K562 (cell line): ENCODE results near the gene PTRH1. TPM values are rescaled to one million over a fixed set of nuclear protein-coding genes. Genes with fewer than 3 reads are reported as not detected.

Experiments
- CHD1 ChIP-seq: fragments of 200-600 bp; sonication (generic); IDR thresholded peaks from one replicate; pipeline ENCODE4 v1.6.1; 2012; ENCODE audit warnings: mild to moderate bottlenecking, moderate library complexity, low read length, inconsistent platforms
- EGR1 ChIP-seq: fragments of 450-650 bp; conservative IDR thresholded peaks from 2 replicates; pipeline ENCODE4 v1.6.1; 2017; ENCODE audit warnings: mild to moderate bottlenecking
- EZH2 ChIP-seq: IDR thresholded peaks from 2 replicates; pipeline ENCODE4 v1.6.1; 2012; ENCODE audit warnings: low read depth, mild to moderate bottlenecking, inconsistent platforms, low read length, borderline replicate concordance
- NR3C1 ChIP-seq: sonication (generic); formaldehyde crosslinking; IDR thresholded peaks from 2 replicates; pipeline ENCODE4 v1.8.1; 2022; ENCODE audit warnings: missing genetic modification reagents
- RFX7 ChIP-seq: fragments of 250-450 bp; sonication (Bioruptor Pico); IDR thresholded peaks from 2 replicates; pipeline ENCODE4 v1.5.1; 2021; ENCODE audit warnings: mild to moderate bottlenecking
- SLC30A9 ChIP-seq: fragments of 250-450 bp; sonication (Bioruptor Pico); IDR thresholded peaks from 2 replicates; pipeline ENCODE4 v1.8.0; 2022; ENCODE audit warnings: mild to moderate bottlenecking, moderate library complexity
- TRIM24 ChIP-seq, 2 experiments: fragments of 450-650 bp; IDR thresholded peaks; 2 replicates each; pipeline ENCODE4 v1.6.1; 2016
- TRIM28 ChIP-seq: fragments of 450-650 bp; IDR thresholded peaks from 2 replicates; pipeline ENCODE4 v1.6.1; 2017
- ZNF551 ChIP-seq: fragments of 250-450 bp; sonication (Bioruptor Pico); IDR thresholded peaks from 2 replicates; pipeline ENCODE4 v1.5.0; 2021; ENCODE audit warnings: mild to moderate bottlenecking, moderate library complexity
- polyA plus RNA-seq, 8 experiments: library from polyadenylated mRNA; depleted of rRNA in 4 of 8; stranded (reverse) in 5 of 8; unstranded in 3 of 8; fragments of >200 nt; fragmentation: Nextera tagmentation in 2 of 8; fragmentation: Illumina TruSeq in 1 of 8; extraction: Ambion mirVana in 2 of 8; extraction: Trizol in 1 of 8; gene quantifications; 2 replicates each; pipeline versions ENCODE4 v1.2.1 to v1.2.3, GENCODE V29; 2011 to 2014; ENCODE audit warnings: inconsistent platforms in 1 of 8, missing spikeins in 1 of 8
- total RNA-seq, 7 experiments: library from RNA; depleted of rRNA in 6 of 7; stranded (reverse); fragments of >200 nt in 6 of 7; fragmentation: Illumina TruSeq in 2 of 7; extraction: Trizol in 2 of 7; gene quantifications; 2 replicates each; pipeline versions ENCODE4 v1.2.1 to v1.2.3, GENCODE V29; 2011 to 2021; ENCODE audit warnings: low replicate concordance in 1 of 7
- TF ChIP-seq, protein P1 (sequence below), 2 experiments: IDR thresholded peaks in 1 of 2; conservative IDR thresholded peaks in 1 of 2; 2 replicates each; pipeline ENCODE4 v1.6.1; 2016; ENCODE audit warnings: low read depth in 2 of 2, mild to moderate bottlenecking in 1 of 2, missing compliant biosample characterization in 1 of 2, missing genetic modification characterization in 1 of 2, moderate library complexity in 1 of 2
- TF ChIP-seq, protein P2 (sequence below): fragments of 450-650 bp; IDR thresholded peaks from 2 replicates; pipeline ENCODE4 v1.6.1; 2016; ENCODE audit warnings: low read depth, mild to moderate bottlenecking, moderate library complexity
- TF ChIP-seq, protein P3 (sequence below): sonication (generic); IDR thresholded peaks from 2 replicates; pipeline ENCODE4 v1.6.1; 2016
- TF ChIP-seq, protein P4 (sequence below): fragments of 250-450 bp; sonication (Bioruptor Pico); IDR thresholded peaks from 2 replicates; pipeline ENCODE4 v1.4.0; 2020; ENCODE audit warnings: mild to moderate bottlenecking, moderate library complexity
- TF ChIP-seq, protein P5 (sequence below), 2 experiments: fragments of 150-350 bp in 1 of 2; IDR thresholded peaks; 2 replicates each; pipeline ENCODE4 v1.6.1; 2012 to 2016; ENCODE audit warnings: low read depth in 2 of 2, low read length in 2 of 2, mild to moderate bottlenecking in 1 of 2, moderate library complexity in 1 of 2

PTRH1 gene
- total and polyA plus RNA-seq, 9 of the 15 experiments (the other 6 are each of a cell fraction or from before 2014, with no cell fraction given): 0.63 to 43.1 (median 5.7) TPM

DNA sequence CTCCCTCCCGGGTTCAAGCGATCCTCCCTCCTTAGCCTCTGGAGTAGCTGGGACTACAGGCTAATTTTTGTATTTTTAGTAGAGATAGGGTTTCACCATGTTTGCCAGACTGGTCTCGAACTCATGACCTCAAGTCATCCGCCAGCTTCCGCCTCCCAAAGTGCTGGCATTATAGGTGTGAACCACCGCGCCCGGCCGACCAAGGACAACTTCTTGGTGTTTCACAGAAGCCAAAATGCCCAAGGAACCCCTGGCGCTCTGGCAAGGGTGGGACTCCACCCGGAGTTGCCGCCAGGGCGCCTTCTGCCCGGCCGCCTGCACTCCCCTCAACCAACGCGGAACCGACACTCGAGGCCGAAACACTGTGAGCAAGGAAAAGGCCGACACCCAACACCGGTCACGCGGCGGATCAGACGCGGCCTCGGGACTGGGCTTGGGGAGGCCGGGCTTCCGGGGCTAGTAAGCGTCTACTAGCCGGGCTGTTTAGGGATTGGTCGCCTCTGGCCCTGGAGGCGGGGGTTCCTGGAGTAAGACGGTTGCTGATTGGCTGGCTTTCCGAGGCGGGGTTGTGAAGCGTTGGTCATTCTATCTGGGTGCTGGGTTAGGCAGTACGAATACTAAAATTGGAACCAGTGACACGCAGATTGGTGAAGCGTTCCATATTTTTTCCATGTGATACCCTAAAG, 16.3 kb downstream of the PTRH1 start (continued):
- TF ChIP-seq RFX7 (CRISPR knock-in tag) (no peak), EGR1 (no peak), TRIM28 (no peak), TRIM24 (IDR thresholded peaks at IDR 0.05) (no peak), ZNF551 (CRISPR knock-in tag) (no peak), EZH2 (no peak), NR3C1 (CRISPR knock-in tag) (peak; percentile 79), CHD1 (no peak), SLC30A9 (no peak)
- TF ChIP-seq, protein P1, sequence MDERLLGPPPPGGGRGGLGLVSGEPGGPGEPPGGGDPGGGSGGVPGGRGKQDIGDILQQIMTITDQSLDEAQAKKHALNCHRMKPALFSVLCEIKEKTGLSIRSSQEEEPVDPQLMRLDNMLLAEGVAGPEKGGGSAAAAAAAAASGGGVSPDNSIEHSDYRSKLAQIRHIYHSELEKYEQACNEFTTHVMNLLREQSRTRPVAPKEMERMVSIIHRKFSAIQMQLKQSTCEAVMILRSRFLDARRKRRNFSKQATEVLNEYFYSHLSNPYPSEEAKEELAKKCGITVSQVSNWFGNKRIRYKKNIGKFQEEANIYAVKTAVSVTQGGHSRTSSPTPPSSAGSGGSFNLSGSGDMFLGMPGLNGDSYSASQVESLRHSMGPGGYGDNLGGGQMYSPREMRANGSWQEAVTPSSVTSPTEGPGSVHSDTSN (CRISPR knock-in tag; IDR thresholded peaks at IDR 0.05; ENCODE audit: low read depth): no peak
- TF ChIP-seq, protein P1 (tag; conservative IDR thresholded peaks at IDR 0.05; ENCODE audit: low read depth): no peak
- TF ChIP-seq, protein P2, sequence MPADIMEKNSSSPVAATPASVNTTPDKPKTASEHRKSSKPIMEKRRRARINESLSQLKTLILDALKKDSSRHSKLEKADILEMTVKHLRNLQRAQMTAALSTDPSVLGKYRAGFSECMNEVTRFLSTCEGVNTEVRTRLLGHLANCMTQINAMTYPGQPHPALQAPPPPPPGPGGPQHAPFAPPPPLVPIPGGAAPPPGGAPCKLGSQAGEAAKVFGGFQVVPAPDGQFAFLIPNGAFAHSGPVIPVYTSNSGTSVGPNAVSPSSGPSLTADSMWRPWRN: peak; percentile 33; the same call in 1 of the 2 replicates
- TF ChIP-seq, protein P3, sequence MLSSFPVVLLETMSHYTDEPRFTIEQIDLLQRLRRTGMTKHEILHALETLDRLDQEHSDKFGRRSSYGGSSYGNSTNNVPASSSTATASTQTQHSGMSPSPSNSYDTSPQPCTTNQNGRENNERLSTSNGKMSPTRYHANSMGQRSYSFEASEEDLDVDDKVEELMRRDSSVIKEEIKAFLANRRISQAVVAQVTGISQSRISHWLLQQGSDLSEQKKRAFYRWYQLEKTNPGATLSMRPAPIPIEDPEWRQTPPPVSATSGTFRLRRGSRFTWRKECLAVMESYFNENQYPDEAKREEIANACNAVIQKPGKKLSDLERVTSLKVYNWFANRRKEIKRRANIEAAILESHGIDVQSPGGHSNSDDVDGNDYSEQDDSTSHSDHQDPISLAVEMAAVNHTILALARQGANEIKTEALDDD: peak; percentile 89
- TF ChIP-seq, protein P4, sequence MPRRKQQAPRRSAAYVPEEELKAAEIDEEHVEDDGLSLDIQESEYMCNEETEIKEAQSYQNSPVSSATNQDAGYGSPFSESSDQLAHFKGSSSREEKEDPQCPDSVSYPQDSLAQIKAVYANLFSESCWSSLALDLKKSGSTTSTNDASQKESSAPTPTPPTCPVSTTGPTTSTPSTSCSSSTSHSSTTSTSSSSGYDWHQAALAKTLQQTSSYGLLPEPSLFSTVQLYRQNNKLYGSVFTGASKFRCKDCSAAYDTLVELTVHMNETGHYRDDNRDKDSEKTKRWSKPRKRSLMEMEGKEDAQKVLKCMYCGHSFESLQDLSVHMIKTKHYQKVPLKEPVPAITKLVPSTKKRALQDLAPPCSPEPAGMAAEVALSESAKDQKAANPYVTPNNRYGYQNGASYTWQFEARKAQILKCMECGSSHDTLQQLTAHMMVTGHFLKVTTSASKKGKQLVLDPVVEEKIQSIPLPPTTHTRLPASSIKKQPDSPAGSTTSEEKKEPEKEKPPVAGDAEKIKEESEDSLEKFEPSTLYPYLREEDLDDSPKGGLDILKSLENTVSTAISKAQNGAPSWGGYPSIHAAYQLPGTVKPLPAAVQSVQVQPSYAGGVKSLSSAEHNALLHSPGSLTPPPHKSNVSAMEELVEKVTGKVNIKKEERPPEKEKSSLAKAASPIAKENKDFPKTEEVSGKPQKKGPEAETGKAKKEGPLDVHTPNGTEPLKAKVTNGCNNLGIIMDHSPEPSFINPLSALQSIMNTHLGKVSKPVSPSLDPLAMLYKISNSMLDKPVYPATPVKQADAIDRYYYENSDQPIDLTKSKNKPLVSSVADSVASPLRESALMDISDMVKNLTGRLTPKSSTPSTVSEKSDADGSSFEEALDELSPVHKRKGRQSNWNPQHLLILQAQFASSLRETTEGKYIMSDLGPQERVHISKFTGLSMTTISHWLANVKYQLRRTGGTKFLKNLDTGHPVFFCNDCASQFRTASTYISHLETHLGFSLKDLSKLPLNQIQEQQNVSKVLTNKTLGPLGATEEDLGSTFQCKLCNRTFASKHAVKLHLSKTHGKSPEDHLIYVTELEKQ (CRISPR knock-in tag): no peak
- TF ChIP-seq, protein P5, sequence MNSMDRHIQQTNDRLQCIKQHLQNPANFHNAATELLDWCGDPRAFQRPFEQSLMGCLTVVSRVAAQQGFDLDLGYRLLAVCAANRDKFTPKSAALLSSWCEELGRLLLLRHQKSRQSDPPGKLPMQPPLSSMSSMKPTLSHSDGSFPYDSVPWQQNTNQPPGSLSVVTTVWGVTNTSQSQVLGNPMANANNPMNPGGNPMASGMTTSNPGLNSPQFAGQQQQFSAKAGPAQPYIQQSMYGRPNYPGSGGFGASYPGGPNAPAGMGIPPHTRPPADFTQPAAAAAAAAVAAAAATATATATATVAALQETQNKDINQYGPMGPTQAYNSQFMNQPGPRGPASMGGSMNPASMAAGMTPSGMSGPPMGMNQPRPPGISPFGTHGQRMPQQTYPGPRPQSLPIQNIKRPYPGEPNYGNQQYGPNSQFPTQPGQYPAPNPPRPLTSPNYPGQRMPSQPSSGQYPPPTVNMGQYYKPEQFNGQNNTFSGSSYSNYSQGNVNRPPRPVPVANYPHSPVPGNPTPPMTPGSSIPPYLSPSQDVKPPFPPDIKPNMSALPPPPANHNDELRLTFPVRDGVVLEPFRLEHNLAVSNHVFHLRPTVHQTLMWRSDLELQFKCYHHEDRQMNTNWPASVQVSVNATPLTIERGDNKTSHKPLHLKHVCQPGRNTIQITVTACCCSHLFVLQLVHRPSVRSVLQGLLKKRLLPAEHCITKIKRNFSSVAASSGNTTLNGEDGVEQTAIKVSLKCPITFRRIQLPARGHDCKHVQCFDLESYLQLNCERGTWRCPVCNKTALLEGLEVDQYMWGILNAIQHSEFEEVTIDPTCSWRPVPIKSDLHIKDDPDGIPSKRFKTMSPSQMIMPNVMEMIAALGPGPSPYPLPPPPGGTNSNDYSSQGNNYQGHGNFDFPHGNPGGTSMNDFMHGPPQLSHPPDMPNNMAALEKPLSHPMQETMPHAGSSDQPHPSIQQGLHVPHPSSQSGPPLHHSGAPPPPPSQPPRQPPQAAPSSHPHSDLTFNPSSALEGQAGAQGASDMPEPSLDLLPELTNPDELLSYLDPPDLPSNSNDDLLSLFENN (IDR thresholded peaks at IDR 0.05; ENCODE audit: low read depth in 2 of 2, low read length in 2 of 2): no peak
